Measurements from ENCODE around the gene ADAMTS2. TPM values are rescaled to one million over a fixed set of nuclear protein-coding genes. Genes with fewer than 3 reads are reported as not detected.

The ADAMTS2 gene
- total and polyA plus RNA-seq, 4 donors, result 12.5 to 27.1 (median 19.7) TPM

GRCh38 chr5:179120421-179120861, 224.8 kb downstream of the ADAMTS2 start:
- WGBS (ENCODE audit: insufficient coverage), result 96% methylated on average over 34 of the region's 35 CpGs
- no peak for DNase-seq (ENCODE audit: low read depth in 4 of 6, low spot score in 6 of 6)
- Histone ChIP-seq H3K36me3 (ENCODE audit: control insufficient read depth, insufficient read depth, low read length) (peaks cover 31% of the 10 kb centered on the region), H3K27me3 (ENCODE audit: control insufficient read depth, insufficient read depth, low read length) (no peaks in the 10 kb centered on the region), H3K27ac (ENCODE audit: low read depth, low read length) (no peak overlapping the region), H3K9me3 (ENCODE audit: control insufficient read depth, insufficient read depth, low read length) (peaks cover 1% of the 10 kb centered on the region), H3K4me1 (ENCODE audit: control insufficient read depth, insufficient read depth, low read length) (no peaks in the 10 kb centered on the region), H3K4me3 (ENCODE audit: low read depth, low read length) (no peak overlapping the region)

GRCh38 chr5:179119415-179120170, 225.7 kb downstream of the ADAMTS2 start:
- peaks cover 25% of the 10 kb centered on the region for H3K36me3 ChIP-seq (ENCODE audit: control insufficient read depth, insufficient read depth, low read length)
- H3K4me1 ChIP-seq (ENCODE audit: control insufficient read depth, insufficient read depth, low read length), result no peaks in the 10 kb centered on the region
- 93% methylated on average over 13 of the region's 15 CpGs for WGBS (ENCODE audit: insufficient coverage)
- no peak overlapping the region for H3K4me3 ChIP-seq (ENCODE audit: low read depth, low read length)
- no peaks in the 10 kb centered on the region for H3K27me3 ChIP-seq (ENCODE audit: control insufficient read depth, insufficient read depth, low read length)
- H3K27ac ChIP-seq (ENCODE audit: low read depth, low read length), result no peak overlapping the region
- no peak for DNase-seq (ENCODE audit: low read depth in 4 of 6, low spot score in 6 of 6)
- H3K9me3 ChIP-seq (ENCODE audit: control insufficient read depth, insufficient read depth, low read length), result peaks cover 1% of the 10 kb centered on the region

DNA sequence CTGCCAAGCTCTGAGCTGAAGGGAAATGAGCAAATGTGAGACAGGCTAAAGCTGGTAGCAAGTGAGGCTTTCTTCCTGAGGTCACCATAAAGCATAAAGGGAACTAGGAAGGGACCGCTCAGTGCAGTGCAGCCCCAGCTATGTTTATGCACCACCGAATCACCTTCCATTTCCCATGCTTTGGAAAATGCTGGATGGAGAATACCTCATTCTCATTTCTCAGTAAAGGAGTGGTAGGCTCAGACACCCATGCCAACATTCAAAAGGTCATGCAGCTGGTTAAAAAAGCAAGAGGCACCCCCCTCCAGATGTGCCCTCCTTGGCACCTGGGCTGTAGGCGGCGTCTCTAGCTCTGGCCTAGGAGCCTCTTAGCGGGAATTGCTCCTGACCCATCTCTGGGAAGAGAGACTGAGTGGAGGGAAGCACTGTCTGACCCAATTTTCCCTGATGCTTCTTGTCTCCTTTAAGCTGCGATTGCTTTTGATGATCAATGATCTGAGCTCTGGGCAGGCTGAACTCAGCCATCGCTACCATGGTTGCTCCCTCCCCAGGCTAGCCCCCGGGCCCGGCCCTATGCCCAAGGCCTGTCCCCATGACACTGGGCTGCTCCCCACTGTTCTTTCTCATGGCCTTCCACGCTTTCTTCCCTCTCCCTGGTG, 226.4 kb downstream of the ADAMTS2 start:
- Histone ChIP-seq H3K4me1 (ENCODE audit: control insufficient read depth, insufficient read depth, low read length) (no peaks in the 10 kb centered on the region), H3K9me3 (ENCODE audit: control insufficient read depth, insufficient read depth, low read length) (peaks cover 1% of the 10 kb centered on the region), H3K27ac (ENCODE audit: low read depth, low read length) (no peak overlapping the region), H3K4me3 (ENCODE audit: low read depth, low read length) (no peak overlapping the region), H3K36me3 (ENCODE audit: control insufficient read depth, insufficient read depth, low read length) (peaks cover 18% of the 10 kb centered on the region), H3K27me3 (ENCODE audit: control insufficient read depth, insufficient read depth, low read length) (no peaks in the 10 kb centered on the region)
- 97% methylated on average over 9 of the region's 10 CpGs for WGBS (ENCODE audit: insufficient coverage)
- no peak for DNase-seq (ENCODE audit: low read depth in 4 of 6, low spot score in 6 of 6)

DNA sequence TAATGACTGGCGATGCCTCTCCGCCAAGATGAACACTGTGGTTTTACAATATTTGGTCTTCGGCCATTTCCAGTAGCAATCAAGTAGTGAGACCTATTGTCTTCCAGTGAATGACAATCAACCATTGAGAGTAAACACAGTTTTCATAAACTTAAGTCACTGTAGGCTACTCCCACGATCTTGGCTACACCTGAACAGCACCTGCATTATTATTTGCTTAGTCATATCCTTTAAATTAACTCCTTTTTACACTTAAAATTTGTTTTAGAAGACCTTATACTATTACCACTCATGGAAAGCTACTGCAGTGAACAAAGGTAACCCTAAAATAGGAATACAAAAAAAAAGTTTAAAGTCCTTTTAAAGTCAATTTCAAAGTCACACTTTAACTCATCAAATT, 226.9 kb downstream of the ADAMTS2 start:
- H3K4me3 ChIP-seq (ENCODE audit: low read depth, low read length), result no peak overlapping the region
- H3K4me1 ChIP-seq (ENCODE audit: control insufficient read depth, insufficient read depth, low read length), result no peaks in the 10 kb centered on the region
- no peak for DNase-seq (ENCODE audit: low read depth in 4 of 6, low spot score in 6 of 6)
- H3K27me3 ChIP-seq (ENCODE audit: control insufficient read depth, insufficient read depth, low read length), result no peaks in the 10 kb centered on the region
- peaks cover 19% of the 10 kb centered on the region for H3K36me3 ChIP-seq (ENCODE audit: control insufficient read depth, insufficient read depth, low read length)
- WGBS (ENCODE audit: insufficient coverage), result 90% methylated on average over 3 of the region's 4 CpGs
- no peak overlapping the region for H3K27ac ChIP-seq (ENCODE audit: low read depth, low read length)
- peaks cover 2% of the 10 kb centered on the region for H3K9me3 ChIP-seq (ENCODE audit: control insufficient read depth, insufficient read depth, low read length)

DNA sequence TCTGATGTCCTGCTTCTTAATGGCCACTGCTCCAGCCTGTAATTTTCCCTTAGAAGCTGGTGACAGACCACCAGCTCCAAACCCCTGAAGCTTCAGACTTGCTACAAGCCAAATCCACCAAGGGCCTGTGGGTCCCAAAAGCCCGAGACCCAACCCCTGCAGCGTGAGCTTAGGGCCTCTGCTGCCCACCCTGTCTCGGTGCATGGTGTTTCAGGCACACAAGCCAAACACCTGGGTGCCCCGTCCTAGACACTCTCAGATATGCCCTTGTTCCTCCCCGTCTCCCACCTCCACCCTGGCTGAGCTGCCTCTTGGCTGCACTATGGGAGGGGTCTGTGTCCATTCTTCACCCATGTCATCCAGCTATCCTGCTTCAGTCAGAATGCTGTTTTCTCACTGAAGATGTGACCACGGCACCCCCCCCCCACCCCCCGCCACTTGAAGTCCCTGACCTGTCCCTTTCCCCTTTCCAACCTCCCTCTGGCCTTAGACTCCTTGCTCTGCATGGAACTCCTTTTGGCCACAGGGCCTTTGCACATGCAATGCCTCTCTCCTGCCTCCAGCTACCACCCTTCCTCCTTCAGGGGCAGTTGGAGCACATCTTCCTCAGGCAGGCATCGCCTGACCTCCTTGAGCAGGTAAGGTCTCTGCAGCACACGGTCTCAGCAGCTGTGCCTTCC, 229.3 kb downstream of the ADAMTS2 start:
- Histone ChIP-seq H3K9me3 (ENCODE audit: control insufficient read depth, insufficient read depth, low read length) (peaks cover 5% of the 10 kb centered on the region), H3K27ac (ENCODE audit: low read depth, low read length) (no peak overlapping the region), H3K4me3 (ENCODE audit: low read depth, low read length) (no peak overlapping the region), H3K27me3 (ENCODE audit: control insufficient read depth, insufficient read depth, low read length) (no peaks in the 10 kb centered on the region), H3K36me3 (ENCODE audit: control insufficient read depth, insufficient read depth, low read length) (peaks cover 8% of the 10 kb centered on the region), H3K4me1 (ENCODE audit: control insufficient read depth, insufficient read depth, low read length) (no peaks in the 10 kb centered on the region)
- DNase-seq (ENCODE audit: low read depth in 4 of 6, low spot score in 6 of 6), result no peak
- WGBS (ENCODE audit: insufficient coverage), result 91% methylated on average over 8 of the region's 9 CpGs

DNA sequence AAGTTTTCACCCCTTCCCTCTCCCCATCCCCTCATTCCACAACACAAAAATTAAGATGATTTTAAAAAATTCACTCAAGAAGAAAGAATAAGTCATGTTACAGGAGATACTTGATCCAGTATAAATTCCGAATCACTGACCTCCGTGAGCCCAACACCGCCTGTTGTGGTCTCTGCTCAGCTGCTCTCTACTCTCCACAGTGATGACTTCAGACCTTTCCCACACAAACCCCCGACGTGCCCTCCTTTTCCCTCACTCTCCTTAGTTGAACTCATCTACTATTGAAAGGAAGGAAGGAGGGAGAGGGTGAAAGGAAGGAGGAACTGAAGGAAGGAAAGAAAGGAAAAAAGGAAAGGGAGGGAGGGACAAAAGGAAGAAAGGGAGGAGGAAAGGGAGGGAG, 230.0 kb downstream of the ADAMTS2 start:
- 100% methylated on average over 1 of the region's 5 CpGs for WGBS (ENCODE audit: insufficient coverage)
- H3K9me3 ChIP-seq (ENCODE audit: control insufficient read depth, insufficient read depth, low read length), result peaks cover 5% of the 10 kb centered on the region
- H3K27ac ChIP-seq (ENCODE audit: low read depth, low read length), result no peak overlapping the region
- no peak for DNase-seq (ENCODE audit: low read depth in 4 of 6, low spot score in 6 of 6)
- H3K36me3 ChIP-seq (ENCODE audit: control insufficient read depth, insufficient read depth, low read length), result peaks cover 4% of the 10 kb centered on the region
- H3K27me3 ChIP-seq (ENCODE audit: control insufficient read depth, insufficient read depth, low read length), result no peaks in the 10 kb centered on the region
- H3K4me3 ChIP-seq (ENCODE audit: low read depth, low read length), result no peak overlapping the region
- no peaks in the 10 kb centered on the region for H3K4me1 ChIP-seq (ENCODE audit: control insufficient read depth, insufficient read depth, low read length)

DNA sequence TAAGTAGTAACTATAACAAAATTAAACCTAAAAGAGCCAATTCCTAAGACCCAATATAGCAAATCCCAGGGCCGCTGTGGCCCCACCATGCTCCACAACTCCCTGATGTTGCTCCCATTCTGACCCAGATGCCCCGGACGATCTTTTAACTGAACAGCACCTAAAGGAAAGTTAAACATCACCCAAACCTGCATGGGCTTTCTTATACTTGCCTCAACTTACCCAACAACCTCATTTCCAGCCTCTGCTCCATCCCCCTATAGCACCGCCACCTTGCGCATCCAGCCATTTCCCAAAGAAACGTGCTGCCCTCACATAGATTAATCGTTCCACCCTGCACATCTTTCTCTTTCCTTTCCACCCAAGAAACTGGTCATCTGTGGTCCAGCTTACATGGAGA, 230.5 kb downstream of the ADAMTS2 start:
- no peak overlapping the region for H3K27ac ChIP-seq (ENCODE audit: low read depth, low read length)
- 90% methylated on average over 7 of the region's 7 CpGs for WGBS (ENCODE audit: insufficient coverage)
- H3K4me3 ChIP-seq (ENCODE audit: low read depth, low read length), result no peak overlapping the region
- peaks cover 4% of the 10 kb centered on the region for H3K36me3 ChIP-seq (ENCODE audit: control insufficient read depth, insufficient read depth, low read length)
- no peaks in the 10 kb centered on the region for H3K27me3 ChIP-seq (ENCODE audit: control insufficient read depth, insufficient read depth, low read length)
- no peak for DNase-seq (ENCODE audit: low read depth in 4 of 6, low spot score in 6 of 6)
- no peaks in the 10 kb centered on the region for H3K4me1 ChIP-seq (ENCODE audit: control insufficient read depth, insufficient read depth, low read length)
- H3K9me3 ChIP-seq (ENCODE audit: control insufficient read depth, insufficient read depth, low read length), result peaks cover 5% of the 10 kb centered on the region

- Histone ChIP-seq H3K4me1 (ENCODE audit: control insufficient read depth, insufficient read depth, low read length) (no peaks in the 10 kb centered on the region), H3K4me3 (ENCODE audit: low read depth, low read length) (no peak overlapping the region), H3K36me3 (ENCODE audit: control insufficient read depth, insufficient read depth, low read length) (peaks cover 4% of the 10 kb centered on the region), H3K9me3 (ENCODE audit: control insufficient read depth, insufficient read depth, low read length) (peaks cover 5% of the 10 kb centered on the region), H3K27me3 (ENCODE audit: control insufficient read depth, insufficient read depth, low read length) (no peaks in the 10 kb centered on the region), H3K27ac (ENCODE audit: low read depth, low read length) (no peak overlapping the region)
- WGBS (ENCODE audit: insufficient coverage), result 91% methylated on average over 9 of the region's 12 CpGs
- no peak for DNase-seq (ENCODE audit: low read depth in 4 of 6, low spot score in 6 of 6)
These were observed 231.2 kb downstream of the ADAMTS2 start for GRCh38 chr5:179113945-179114641.

- Histone ChIP-seq H3K4me1 (ENCODE audit: control insufficient read depth, insufficient read depth, low read length) (no peaks in the 10 kb centered on the region), H3K27me3 (ENCODE audit: control insufficient read depth, insufficient read depth, low read length) (no peaks in the 10 kb centered on the region), H3K4me3 (ENCODE audit: low read depth, low read length) (no peak overlapping the region), H3K9me3 (ENCODE audit: control insufficient read depth, insufficient read depth, low read length) (peaks cover 5% of the 10 kb centered on the region), H3K27ac (ENCODE audit: low read depth, low read length) (no peak overlapping the region), H3K36me3 (ENCODE audit: control insufficient read depth, insufficient read depth, low read length) (peaks cover 4% of the 10 kb centered on the region)
- DNase-seq (ENCODE audit: low read depth in 4 of 6, low spot score in 6 of 6), result no peak
- 94% methylated on average over 13 of the region's 13 CpGs for WGBS (ENCODE audit: insufficient coverage)
These were observed 232.1 kb downstream of the ADAMTS2 start for GRCh38 chr5:179113143-179113530.

Measured in spinal cord (tissue), 10 donors.